Stimulated activated naive CD4-positive, alpha-beta T cell treated with Interleukin-2 at 50 U/mL for 16 hours (primary cell): ENCODE data around the gene DPYSL3.

Source experiments
- DNase-seq: peaks from one replicate; lab custom pipeline; 2025; lab: John Stamatoyannopoulos, UW

DPYSL3 gene

DNA sequence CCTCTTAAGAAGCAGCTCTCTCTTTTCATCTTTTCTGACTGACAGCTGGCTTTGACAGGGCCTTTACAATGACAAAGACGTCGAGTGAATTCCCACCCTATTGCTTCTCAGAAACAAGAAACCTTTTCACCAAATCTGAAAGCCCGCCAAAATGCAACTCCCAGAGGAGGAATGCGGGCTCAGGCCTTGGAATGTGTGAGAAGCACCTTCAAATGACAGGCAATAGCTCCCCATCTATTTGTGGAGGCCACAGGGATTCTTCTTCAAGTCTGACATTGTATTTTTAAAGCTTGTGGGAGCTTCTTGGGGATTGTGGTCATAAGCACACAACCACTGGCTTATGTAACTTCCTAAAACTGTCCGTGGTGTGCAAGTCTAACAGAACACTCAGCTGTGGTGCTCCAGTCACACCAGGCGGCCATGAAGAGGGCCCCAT is 72.7 kb downstream of the DPYSL3 start:
- no peak for DNase-seq

DNA sequence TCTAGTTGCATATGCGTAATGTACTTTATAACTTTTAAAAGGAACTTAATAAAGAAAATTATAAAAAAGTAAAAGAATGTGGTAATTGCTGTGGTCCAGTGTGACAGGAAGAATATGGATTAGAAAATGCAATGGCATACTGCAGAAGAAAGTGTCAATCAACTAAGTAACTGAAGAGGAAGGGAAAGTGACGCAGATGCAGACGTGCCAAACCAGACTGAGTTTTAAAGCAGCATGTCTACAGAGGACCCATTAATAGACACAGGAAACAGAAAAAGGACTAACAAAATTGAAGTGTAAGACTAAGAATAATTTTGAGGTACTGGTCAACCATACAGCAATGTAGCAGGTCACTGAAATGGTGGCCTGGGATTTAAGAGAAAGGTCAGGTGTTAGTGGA is 73.3 kb downstream of the DPYSL3 start:
- no peak for DNase-seq

DNA sequence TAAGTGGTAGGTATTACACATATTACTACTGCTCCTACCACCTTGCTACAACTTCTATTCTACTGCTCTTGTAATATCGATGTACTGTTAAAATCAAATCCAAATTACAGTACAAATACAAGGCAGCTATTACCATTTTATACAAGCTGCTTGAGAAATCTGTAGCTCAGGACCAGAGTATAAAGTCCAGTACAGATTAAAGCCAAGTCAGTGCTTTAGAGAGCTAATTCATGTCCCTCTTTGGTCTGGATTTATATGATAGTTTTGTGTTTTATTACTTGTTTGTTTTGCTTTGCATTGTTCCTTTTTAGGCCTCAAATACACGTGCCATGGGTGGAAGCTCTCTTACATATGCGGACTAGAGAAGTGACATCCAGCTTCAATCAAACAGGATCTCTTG is 75.8 kb downstream of the DPYSL3 start:
- DNase-seq = no peak

DNA sequence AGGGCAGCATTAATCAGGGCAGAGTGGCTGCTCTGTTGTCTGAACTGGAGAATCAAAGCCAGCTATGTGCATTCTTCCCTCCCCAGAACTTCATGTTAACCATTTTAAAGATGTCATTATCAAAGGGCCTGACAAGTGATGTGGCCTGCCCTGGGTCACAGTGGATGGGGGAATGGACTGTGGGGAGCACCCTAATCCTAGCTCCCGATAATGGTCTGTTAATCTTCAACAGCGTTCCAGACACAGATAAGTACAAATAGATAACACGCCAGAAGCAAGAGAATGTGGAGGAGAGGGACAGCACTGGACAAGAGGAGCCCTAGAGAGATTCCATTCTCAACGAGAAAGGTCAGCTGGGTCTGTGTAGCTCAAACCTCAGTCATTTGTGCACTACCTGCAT is 77.5 kb downstream of the DPYSL3 start:
- no peak for DNase-seq

DNA sequence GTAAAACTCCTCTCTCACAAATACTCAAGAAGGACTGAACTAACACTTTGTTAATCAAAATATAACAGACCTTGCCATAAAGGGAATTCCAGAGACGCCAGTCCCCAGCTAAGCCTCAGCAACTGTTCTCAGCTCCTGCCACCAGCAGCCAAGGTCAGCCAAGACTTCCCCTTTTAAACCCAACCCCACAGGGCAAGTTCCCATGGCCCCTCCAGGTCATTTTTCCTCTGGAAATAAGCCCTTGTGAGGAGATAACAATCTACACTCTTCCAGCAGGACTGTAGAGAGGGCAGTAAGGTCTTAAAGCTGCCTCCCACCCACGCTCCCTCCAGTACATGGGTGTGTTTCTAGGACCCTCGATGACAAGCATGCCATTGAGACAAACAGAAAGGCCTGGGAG is 78.3 kb downstream of the DPYSL3 start:
- no peak for DNase-seq

DNA sequence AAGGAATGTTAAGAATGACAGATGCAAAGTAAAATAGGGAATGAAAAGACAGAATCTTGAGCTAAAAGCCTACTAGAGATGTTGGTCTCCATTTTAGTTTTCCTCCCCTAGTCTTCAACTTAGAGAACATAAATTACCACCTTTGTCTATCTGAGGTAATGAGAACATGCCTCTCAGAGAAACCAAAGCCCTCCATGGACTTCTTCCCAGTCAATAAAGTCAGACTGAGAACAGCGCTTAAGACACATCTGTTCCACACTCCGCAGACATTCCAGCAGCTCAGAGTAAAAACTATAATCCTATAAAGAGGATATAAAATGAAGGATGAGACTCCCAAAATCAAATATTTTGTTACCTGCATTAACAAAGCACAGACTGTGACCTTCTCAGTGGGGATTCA is 79.2 kb downstream of the DPYSL3 start:
- DNase-seq = no peak

DNA sequence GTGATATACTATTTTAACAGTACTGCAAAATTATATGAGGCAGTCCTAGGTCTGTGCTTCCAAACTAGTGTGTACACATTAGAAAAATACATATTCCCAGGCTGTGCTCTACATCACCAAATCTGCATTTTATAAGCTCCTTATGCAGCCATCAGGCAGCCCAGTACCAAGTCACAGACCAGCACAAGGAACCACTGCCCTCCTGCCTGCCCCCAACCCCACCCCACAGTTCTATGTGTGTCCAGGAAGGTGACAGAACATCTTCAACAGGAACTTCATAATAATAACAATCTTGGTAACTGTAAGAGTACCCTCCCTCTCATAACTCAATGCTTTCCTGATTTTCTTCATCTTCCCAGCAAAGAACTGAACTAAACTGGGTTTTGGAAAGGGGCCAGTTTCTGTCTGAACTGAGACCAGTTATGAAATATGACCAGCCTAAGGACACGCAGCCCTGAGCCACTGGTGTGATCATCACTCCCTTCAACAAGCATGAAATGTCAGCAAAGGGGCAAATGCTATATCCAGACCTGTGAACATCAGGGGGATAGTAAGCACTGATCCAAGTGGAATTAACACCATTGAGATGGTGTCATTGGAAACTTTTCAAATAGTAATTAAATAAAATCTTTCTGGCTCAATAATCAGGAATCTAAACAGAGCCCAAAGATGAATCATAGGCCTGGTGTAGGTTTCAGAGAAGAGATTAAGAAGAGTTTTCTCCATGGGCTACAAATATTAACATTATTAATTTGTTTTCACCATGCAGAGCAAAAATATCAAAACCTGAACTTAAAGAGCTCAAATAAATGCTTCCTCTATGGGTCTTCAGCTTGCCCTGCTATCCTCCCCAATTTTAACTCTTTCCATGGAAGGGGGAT is 82.1 kb downstream of the DPYSL3 start:
- DNase-seq = no peak

DNA sequence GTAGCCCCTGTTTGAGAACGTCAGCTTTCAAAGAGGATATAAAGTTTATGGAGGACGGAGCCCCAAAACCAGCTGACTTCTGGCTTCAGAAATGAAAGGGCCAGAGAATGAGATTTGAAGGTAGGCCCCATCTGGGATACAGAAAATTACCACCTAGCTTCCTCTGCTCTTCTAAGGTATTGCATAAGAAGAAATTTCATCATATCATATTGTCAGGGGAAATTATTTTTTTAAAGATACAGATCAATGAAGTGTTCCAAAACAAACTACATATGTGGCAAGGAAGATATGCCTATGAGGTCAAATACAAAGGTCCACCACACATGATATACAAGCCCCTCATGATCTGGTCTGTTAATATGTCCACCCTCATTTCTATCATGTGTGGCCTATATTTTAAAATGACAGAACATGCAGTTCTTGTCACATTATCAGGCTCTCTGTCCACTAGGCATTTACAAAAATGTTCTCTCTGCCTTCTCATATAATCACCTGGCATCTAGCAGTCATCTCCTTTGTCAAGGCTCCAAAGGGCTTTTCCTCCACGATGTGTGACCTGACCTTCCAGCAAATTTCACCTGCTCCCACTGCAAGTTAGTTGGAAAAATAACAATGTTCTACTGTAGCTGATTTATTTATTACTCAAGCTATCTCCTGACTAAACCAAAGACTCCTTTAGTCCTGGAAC is 83.1 kb downstream of the DPYSL3 start:
- DNase-seq = no peak

DNA sequence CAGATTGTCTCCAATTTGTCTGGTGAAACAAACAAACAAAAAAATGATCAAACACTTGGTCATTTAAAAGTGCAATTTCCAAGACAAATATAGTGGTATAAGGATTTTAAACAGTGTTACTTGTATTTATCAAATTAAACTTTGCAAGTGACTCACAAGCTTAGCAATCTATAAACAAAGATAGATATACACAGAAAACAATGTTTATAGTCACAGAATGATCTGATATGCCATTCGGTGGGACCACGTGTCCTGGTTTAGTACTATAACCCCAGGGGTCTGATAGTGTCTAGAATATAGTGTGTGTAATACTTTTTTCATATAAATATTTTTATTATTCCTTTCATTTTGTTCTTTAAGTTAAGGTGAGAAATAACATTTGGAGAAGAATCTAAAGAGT is 91.3 kb downstream of the DPYSL3 start:
- DNase-seq = no peak

DNA sequence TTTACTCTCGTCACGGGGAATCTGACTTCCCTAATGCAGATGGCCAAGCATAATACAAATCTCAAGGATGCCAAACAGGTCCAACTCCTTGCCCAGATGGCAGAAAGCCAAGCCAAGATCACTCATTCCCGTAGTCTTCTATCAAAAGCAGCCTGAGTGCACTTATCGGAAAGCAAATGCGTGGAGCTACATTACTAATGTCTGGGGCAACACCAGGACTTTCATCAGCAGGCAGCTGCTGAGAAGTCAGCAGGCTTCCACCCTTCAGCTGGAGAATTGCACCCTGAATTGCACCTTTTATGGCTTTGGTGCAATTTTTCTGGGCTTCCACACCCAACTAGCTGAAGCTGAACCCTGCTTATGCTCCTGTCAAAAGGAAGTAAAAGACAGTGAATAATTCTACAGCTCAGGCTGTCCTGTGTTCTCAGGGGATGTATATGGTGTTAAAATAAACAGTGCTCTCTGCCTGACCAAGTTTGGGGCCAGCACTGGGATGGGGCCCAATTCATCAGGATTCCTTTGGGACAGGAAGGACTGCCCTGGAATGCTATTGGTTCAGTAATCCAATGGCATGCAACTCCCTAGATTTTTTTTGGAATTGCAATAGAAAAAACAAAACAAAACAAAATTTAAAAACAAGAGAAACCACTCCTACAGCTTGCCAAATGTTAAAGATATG is 92.6 kb downstream of the DPYSL3 start:
- no peak for DNase-seq

DNA sequence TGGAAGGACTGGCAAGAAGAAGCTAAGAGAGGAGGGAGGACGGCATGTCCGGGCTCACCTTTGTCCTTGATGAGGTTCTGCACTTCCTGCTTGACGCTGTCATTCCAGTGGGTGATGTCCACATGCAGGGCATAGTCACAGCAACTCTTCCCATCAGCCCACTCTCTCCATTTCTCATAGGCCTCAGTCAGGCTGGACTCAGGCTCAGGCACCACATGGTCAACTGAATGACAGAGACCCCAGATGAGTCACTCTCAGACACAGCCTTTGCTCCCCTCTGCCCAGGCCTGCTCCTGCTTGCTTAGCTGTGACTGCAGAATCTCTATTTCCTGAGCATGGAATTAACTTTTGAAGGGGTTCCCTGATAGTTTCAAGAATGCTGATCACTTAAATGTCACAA is 94.2 kb downstream of the DPYSL3 start:
- DNase-seq = no peak

DNA sequence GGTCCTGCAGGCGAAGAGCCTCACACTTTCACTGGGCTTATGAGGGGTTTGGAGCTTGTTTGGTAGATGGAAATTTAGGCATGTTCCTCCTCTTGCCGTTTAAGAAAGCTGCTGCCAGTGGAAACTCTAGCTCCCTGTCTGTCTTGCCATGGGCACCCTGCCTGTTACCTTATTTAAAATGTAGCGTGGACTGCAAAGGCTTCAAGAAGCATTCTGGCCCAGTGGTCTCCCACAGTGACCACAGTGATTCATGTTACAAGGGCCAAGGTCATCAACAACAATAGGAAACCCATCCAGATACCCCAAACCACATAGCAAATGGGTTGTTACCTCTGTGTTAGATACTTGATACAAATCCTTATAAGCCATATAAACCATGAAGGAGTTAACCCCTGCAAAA is 96.6 kb downstream of the DPYSL3 start:
- no peak for DNase-seq

DNA sequence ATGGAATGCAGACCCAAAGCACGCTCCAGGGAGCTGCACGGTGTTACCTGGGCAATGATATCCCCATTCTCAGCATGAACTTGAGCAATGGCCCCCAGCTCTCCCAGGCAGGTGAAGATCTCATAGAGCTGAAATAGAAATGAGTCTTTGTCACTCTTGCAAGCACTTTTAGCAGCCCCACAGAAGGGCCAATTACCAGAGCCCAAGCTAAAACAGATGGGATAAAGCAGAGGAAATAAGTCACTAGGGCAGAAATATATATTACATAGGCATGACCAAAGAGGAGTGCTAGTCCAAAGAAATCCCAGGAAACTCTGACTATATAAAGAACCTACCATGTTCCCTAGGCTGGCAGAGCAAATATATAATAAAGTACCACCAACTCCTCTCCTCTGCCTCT is 97.3 kb downstream of the DPYSL3 start:
- DNase-seq = no peak

DNA sequence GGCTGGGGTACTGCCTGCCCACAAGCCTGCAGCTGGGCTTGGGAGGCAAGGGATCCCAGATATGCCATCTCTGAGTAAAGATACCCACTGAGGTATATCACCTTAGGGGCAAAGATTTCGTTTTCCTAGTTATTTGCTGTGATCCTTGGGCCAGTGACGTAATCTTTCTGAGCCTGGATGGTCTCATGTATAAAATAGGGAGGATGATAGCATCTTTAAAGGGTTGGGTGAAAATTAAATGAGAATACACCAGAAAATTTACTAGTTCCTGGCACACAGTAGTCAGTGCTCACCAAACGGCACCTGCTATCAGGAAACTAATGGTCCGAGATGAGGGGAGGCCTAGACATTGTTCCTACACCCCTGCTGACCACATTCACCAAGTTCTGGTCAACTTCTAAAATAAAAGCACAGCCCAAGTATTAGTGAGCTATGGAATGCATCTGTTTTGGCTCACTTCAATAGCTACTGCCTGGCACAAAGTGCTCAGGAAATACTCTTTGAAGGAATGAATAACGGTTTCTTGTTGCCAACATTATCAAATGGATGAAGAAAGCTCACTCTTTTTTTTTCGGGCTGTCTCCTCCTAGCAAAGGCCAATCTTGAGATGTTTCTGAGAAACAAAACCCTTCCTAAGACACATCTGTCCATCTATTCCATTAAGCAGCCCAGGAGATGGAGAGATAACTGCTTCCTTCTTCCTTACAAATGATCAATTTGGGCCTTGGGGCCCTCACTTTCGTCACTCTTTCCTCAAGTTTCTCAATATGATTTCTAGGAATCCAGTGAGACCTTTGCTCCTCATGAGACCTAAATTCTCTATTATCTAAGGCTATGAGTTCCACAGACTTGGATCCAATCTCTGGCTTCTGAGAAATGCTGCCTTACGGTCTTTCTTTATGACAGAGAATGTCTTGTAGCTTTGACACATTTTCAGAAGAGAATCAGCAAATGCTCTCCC is 98.2 kb downstream of the DPYSL3 start:
- no peak for DNase-seq

DNA sequence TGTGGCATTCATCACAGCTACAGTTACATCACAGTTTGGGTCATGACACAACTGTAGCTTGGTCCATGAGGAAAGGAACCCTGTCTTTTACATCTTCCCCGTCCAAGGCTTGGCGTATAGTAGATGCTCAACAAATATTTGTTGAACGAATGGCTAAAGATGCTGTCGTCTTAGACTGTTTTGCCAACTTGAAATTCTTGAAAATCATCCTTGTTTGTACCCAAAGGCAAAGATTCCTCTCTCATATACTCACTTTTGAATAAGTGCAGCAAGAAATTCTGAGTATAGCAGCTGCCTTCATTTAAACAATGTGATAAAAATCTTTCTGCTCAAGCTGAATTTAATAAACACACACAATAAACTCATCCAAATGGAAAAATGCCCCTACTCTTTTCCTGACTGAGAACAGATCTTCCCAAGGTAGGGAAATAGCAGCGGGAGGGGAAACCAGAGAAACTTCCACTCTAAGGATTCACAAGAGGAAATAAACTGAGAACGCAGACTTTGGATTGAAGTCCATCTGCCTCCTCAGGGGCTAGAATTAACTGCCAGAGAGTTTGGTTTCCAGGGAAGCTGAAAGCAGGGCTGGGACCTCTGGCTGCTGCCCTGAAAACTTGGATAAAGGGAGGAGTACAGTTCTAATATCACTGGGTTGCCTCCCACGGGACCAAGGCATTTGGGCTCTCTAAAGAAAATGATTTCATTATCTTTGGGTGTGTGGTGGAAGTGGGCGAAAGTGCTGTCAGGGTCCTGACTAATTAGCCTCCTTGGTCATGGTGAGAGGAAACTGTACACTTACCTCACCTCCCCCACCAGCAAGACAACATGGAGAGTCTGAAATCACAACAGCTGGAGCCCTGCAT is 99.1 kb downstream of the DPYSL3 start:
- no peak for DNase-seq

DNA sequence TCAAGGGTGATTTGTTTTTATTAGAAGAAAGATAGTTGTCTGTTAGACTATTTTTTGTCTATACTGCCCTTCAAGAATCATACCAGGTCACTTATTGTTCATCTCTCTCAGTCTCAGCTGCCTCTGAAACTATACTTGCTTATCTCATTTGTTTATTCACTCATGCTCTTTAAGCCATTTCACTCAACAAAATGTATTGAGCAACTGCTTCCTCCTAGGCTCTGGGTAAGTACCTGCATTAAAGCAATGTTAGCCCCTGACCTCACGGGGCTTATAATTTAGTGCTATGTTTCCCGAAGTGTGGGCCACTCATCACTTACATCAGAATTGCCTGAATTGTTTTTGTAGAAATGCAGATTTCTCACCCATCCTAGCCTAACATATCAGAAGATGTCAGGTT is 100.9 kb downstream of the DPYSL3 start:
- DNase-seq = no peak

DNA sequence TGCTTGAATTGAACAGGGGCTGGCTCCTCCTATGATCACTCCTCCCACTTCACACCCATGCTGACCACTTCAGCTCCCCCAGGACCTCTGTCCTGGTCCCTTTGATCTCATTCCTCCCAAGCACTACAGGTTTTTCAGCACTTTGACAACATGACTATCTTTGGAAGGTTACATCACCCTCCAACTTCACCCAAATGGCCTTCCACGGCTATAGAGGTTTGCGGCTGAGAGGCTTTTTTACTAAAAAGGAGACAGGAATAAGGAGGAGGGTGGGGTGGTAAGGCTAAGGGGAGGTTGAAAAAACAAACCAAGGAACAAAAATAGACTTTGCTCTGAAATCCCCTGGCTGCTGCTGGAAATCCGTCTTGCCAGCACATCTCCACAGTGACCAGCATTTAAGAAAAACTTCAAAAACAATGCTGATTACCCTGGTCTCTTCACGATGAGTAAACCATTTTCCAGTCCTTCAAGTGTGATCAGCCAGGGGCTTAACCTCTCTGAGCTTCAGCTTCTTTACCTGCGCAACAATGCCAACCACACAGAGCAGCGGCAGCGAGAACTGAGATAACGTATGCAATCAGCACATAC is 102.7 kb downstream of the DPYSL3 start:
- no peak for DNase-seq

DNA sequence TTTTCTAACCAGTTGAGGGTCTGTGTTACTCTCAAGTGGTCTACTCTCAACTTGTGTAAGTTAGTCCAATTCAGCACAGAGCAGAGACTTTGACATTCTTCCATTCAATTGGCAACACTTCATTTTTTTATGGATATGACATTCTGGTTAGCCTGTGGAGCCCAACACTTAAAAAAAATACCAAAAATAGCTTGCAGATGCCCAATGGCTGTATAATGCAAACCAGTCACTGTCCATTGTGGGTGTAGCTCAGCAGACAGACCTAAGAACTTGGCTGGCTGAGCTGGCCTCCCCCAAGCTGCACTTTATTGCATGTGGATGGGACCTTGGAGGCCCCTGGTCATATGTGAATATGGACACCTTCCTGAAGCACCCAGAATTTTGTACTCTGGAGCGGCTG is 103.2 kb downstream of the DPYSL3 start:
- DNase-seq = no peak

DNA sequence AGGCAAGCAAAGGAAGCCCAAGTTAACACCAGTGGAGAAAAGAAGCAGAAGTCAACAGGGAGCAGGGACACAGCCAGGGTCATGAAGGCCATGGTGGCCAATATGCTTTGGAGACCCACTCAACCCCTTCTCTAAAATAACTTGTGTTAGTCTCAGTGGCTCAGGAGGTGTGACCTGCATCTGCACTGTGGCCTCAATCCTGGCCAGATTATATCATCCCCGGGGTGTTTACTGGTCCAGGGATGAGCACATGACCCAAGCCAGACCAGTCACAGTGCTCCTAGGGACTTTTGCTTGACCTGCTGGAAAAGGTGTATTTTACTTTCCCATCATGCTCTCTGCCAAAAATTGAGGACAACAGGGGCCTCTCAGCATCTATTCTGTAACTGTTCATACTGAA is 105.2 kb downstream of the DPYSL3 start:
- DNase-seq = no peak
